Neural progenitor cell (in vitro differentiated cells): ENCODE data around the gene CDC25C. TPM values are rescaled to one million over a fixed set of nuclear protein-coding genes. Genes with fewer than 3 reads are reported as not detected.

Experiments used
- DNase-seq: peaks from one replicate; pipeline ENCODE4 v3.0.0-alpha.2; 2016; ENCODE audit warnings: low spot score
- H2AFZ ChIP-seq: fragments of 200-600 bp; sonication (generic); replicated peaks from 2 replicates; pipeline ENCODE4 v1.6.1; 2016; ENCODE audit warnings: antibody characterized with exemption
- H3F3A ChIP-seq: fragments of 200-600 bp; sonication (generic); 2 replicates; pipeline ENCODE4 v1.6.1; 2016; ENCODE audit warnings: antibody characterized with exemption, low read depth
- H3K27ac ChIP-seq: fragments of 200-600 bp; sonication (generic); 2 replicates; pipeline ENCODE4 v1.5.1; 2016; ENCODE audit warnings: mild to moderate bottlenecking
- H3K27me3 ChIP-seq: fragments of 200-600 bp; sonication (generic); 2 replicates; pipeline ENCODE4 v1.6.1; 2016; ENCODE audit warnings: mild to moderate bottlenecking, moderate library complexity
- H3K36me3 ChIP-seq: fragments of 200-600 bp; sonication (generic); 2 replicates; pipeline ENCODE4 v1.5.1; 2016
- H3K4me1 ChIP-seq: fragments of 200-600 bp; sonication (generic); 2 replicates; pipeline ENCODE4 v1.6.1; 2016; ENCODE audit warnings: mixed run types
- H3K4me2 ChIP-seq: fragments of 200-600 bp; sonication (generic); 2 replicates; pipeline ENCODE4 v1.6.1; 2016
- H3K4me3 ChIP-seq: fragments of 200-600 bp; sonication (generic); 2 replicates; pipeline ENCODE4 v1.5.1; 2016
- H3K79me2 ChIP-seq: fragments of 200-600 bp; sonication (generic); 2 replicates; pipeline ENCODE4 v1.6.1; 2016; ENCODE audit warnings: low read depth
- H3K9ac ChIP-seq: fragments of 200-600 bp; sonication (generic); 2 replicates; pipeline ENCODE4 v1.6.1; 2016
- H3K9me3 ChIP-seq: fragments of 200-600 bp; sonication (generic); 2 replicates; pipeline ENCODE4 v1.5.1; 2016; ENCODE audit warnings: low read depth
- H4K20me1 ChIP-seq: fragments of 200-600 bp; sonication (generic); 2 replicates; pipeline ENCODE4 v1.6.1; 2016; ENCODE audit warnings: low read depth
- H3K27ac Mint-ChIP-seq: 3 replicates; pipeline ENCODE4 v1.8.0; 2021; ENCODE audit warnings: mixed read lengths
- H3K27me3 Mint-ChIP-seq: 2 replicates; pipeline ENCODE4 v1.8.0; 2022; ENCODE audit warnings: low read depth, mild to moderate bottlenecking, inconsistent platforms, moderate library complexity, mixed read lengths; ENCODE audit not compliant: insufficient read depth
- H3K36me3 Mint-ChIP-seq: 3 replicates; pipeline ENCODE4 v1.8.0; 2021; ENCODE audit warnings: mixed read lengths
- H3K4me1 Mint-ChIP-seq: 3 replicates; pipeline ENCODE4 v1.8.0; 2021; ENCODE audit warnings: mixed read lengths
- H3K4me3 Mint-ChIP-seq: 3 replicates; pipeline ENCODE4 v1.8.0; 2021; ENCODE audit warnings: mild to moderate bottlenecking, moderate library complexity, mixed read lengths
- H3K9me3 Mint-ChIP-seq: 3 replicates; pipeline ENCODE4 v1.8.0; 2020; ENCODE audit warnings: mixed read lengths
- EZH2 ChIP-seq: fragments of 200-600 bp; sonication (generic); IDR thresholded peaks from 2 replicates; pipeline ENCODE4 v1.6.1; 2017; ENCODE audit warnings: antibody characterized with exemption, mild to moderate bottlenecking, moderate library complexity
- EZH2phosphoT487 ChIP-seq: fragments of 200-600 bp; sonication (generic); IDR thresholded peaks from 2 replicates; pipeline ENCODE4 v1.6.1; 2017; ENCODE audit warnings: antibody characterized with exemption
- total RNA-seq: library from RNA; depleted of rRNA; stranded (reverse); fragments of >200 nt; gene quantifications from 2 replicates; pipeline ENCODE4 v1.2.3, GENCODE V29; 2015; ENCODE audit warnings: low replicate concordance
- TF ChIP-seq, protein P1 (sequence below): fragments of 200-600 bp; sonication (generic); IDR thresholded peaks from 2 replicates; pipeline ENCODE4 v1.5.1; 2017; ENCODE audit warnings: antibody characterized with exemption, mild to moderate bottlenecking

Gene CDC25C
- total RNA-seq, 1 donor from 2014 or later, result 48.6 TPM

DNA sequence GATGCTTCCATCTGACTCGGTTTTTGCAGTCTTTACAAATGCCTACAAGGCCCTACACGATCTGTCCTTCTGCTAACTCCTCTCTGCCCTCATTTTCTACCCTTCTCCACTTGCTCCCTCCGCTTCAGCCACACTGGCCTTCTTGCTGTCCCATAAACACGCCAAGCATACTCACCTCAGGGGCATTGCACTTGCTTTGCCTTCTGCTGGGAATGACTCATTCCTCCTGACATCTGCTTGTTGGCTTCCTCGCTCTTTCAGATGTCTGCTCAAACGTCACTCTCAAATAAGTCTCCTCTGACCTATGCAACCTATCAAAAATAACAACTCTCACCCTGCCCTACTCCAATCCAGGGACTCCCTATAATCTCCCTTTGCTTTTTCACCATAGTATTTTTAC is 28.2 kb downstream of the CDC25C start:
- Mint-ChIP-seq H3K9me3 (no peaks in the 10 kb centered on the region), H3K27ac (no peak overlapping the region), H3K4me1 (peaks cover 5% of the 10 kb centered on the region), H3K27me3 (peaks cover 3% of the 10 kb centered on the region), H3K4me3 (no peak overlapping the region), H3K36me3 (peaks cover 20% of the 10 kb centered on the region)
- H2AFZ ChIP-seq, result no peak overlapping the region
- no peak overlapping the region for H3K9ac ChIP-seq
- H4K20me1 ChIP-seq, result no peaks in the 10 kb centered on the region
- H3K27me3 ChIP-seq, result no peaks in the 10 kb centered on the region
- H3K4me1 ChIP-seq, result no peaks in the 10 kb centered on the region
- no peak overlapping the region for H3K4me2 ChIP-seq
- H3K36me3 ChIP-seq, result no peaks in the 10 kb centered on the region
- H3K4me3 ChIP-seq, result no peak overlapping the region
- no peak for DNase-seq
- no peaks in the 10 kb centered on the region for H3F3A ChIP-seq
- no peaks in the 10 kb centered on the region for H3K79me2 ChIP-seq
- TF ChIP-seq EZH2 (no peak), EZH2phosphoT487 (no peak)
- TF ChIP-seq, protein P1, sequence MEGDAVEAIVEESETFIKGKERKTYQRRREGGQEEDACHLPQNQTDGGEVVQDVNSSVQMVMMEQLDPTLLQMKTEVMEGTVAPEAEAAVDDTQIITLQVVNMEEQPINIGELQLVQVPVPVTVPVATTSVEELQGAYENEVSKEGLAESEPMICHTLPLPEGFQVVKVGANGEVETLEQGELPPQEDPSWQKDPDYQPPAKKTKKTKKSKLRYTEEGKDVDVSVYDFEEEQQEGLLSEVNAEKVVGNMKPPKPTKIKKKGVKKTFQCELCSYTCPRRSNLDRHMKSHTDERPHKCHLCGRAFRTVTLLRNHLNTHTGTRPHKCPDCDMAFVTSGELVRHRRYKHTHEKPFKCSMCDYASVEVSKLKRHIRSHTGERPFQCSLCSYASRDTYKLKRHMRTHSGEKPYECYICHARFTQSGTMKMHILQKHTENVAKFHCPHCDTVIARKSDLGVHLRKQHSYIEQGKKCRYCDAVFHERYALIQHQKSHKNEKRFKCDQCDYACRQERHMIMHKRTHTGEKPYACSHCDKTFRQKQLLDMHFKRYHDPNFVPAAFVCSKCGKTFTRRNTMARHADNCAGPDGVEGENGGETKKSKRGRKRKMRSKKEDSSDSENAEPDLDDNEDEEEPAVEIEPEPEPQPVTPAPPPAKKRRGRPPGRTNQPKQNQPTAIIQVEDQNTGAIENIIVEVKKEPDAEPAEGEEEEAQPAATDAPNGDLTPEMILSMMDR, result no peak
- H3K27ac ChIP-seq, result no peak overlapping the region
- no peaks in the 10 kb centered on the region for H3K9me3 ChIP-seq

DNA sequence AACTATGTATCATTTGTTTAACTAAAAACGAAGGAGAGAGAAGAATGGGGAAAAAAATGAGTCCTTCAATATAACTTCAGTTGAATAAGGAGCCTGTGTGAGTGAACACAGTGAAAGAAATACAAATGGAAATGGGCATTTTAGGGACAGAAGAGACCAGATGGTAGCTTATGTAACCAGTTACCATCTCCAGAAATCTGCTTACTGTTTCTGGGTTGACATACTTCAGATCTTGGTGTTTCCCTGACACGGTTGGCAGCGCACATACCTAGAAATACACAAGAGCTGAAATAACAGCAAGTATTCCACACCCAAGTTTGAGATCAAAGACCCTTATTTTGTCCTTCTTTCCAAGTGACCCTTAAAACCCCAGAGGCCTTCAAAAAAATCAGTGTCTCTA is 42.3 kb downstream of the CDC25C start:
- no peaks in the 10 kb centered on the region for H3K9me3 ChIP-seq
- no peaks in the 10 kb centered on the region for H3K27me3 ChIP-seq
- no peak overlapping the region for H3K27ac ChIP-seq
- no peak overlapping the region for H3K4me2 ChIP-seq
- DNase-seq, result no peak
- peaks cover 14% of the 10 kb centered on the region for H3K36me3 Mint-ChIP-seq
- no peak overlapping the region for H3K4me3 ChIP-seq
- H3K27me3 Mint-ChIP-seq, result no peaks in the 10 kb centered on the region
- no peaks in the 10 kb centered on the region for H3K9me3 Mint-ChIP-seq
- no peaks in the 10 kb centered on the region for H3F3A ChIP-seq
- peaks cover 3% of the 10 kb centered on the region for H3K36me3 ChIP-seq
- no peak overlapping the region for H2AFZ ChIP-seq
- H3K4me1 Mint-ChIP-seq, result no peaks in the 10 kb centered on the region
- no peak overlapping the region for H3K27ac Mint-ChIP-seq
- H3K4me1 ChIP-seq, result no peaks in the 10 kb centered on the region
- no peaks in the 10 kb centered on the region for H4K20me1 ChIP-seq
- no peak for TF ChIP-seq EZH2
- TF ChIP-seq EZH2phosphoT487, result no peak
- TF ChIP-seq, protein P1, result no peak
- H3K4me3 Mint-ChIP-seq, result no peak overlapping the region
- no peaks in the 10 kb centered on the region for H3K79me2 ChIP-seq
- H3K9ac ChIP-seq, result no peak overlapping the region

DNA sequence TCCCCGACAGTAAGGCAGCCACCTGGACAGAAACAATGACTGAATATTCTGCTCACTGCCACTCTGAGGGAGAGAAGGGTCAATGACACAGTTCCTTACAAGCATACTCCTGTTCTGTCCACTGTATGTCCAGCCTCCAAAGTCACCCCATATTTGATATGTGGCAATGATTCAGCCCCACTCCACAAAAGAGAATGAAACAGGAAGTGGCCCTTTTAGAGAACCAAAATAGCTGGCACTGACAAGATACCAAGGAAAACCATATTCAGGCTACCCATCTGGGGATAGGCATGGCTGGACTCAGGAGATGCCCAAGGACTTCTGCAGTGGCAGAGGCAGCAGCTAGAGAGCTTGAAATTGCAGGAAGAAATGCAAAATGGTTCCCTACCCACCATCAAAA is 44.4 kb downstream of the CDC25C start:
- Mint-ChIP-seq H3K4me3 (no peak overlapping the region), H3K9me3 (no peaks in the 10 kb centered on the region), H3K27me3 (no peaks in the 10 kb centered on the region), H3K4me1 (no peaks in the 10 kb centered on the region), H3K36me3 (peaks cover 8% of the 10 kb centered on the region), H3K27ac (no peak overlapping the region)
- peaks cover 3% of the 10 kb centered on the region for H3K36me3 ChIP-seq
- H3K27me3 ChIP-seq, result no peaks in the 10 kb centered on the region
- no peaks in the 10 kb centered on the region for H4K20me1 ChIP-seq
- H3K9me3 ChIP-seq, result no peaks in the 10 kb centered on the region
- DNase-seq, result no peak
- H3F3A ChIP-seq, result no peaks in the 10 kb centered on the region
- H3K79me2 ChIP-seq, result no peaks in the 10 kb centered on the region
- no peak overlapping the region for H3K4me2 ChIP-seq
- H3K4me3 ChIP-seq, result no peak overlapping the region
- TF ChIP-seq EZH2phosphoT487 (no peak), EZH2 (no peak)
- TF ChIP-seq, protein P1, result no peak
- H2AFZ ChIP-seq, result no peak overlapping the region
- H3K27ac ChIP-seq, result no peak overlapping the region
- no peaks in the 10 kb centered on the region for H3K4me1 ChIP-seq
- no peak overlapping the region for H3K9ac ChIP-seq
